ENCODE data around the gene CGGBP1.

CGGBP1 gene

DNA sequence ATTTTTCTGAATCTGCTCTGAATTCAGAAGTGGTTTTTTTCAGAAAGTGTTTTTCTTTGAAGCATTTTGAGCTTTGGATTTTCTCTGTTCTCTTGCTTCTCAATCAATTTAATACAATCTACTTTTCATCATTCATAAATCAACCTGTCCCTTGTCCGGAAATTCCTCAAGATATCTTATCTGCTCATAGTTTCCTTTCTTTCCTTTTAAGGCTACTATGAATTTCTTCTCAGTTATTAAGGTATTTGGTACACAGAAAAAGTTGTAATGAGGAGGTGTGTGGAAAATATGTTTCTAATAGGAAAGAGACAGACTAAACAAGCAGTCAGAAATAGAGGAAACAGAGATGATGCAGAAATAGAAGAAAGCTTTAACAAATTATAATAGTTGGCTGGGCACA, 14.4 kb downstream of the CGGBP1 start:
- no peak for TF ChIP-seq OSR1 (CRISPR knock-in tag; IDR thresholded peaks at IDR 0.05)
- TF ChIP-seq TOX (CRISPR knock-in tag; IDR thresholded peaks at IDR 0.05; ENCODE audit: borderline replicate concordance), result no peak
- no peak for TF ChIP-seq ZNF565 (CRISPR knock-in tag; conservative IDR thresholded peaks at IDR 0.05; ENCODE audit: low read depth)
- TF ChIP-seq RARB (CRISPR knock-in tag; IDR thresholded peaks at IDR 0.05), result no peak
- TF ChIP-seq ARNTL (CRISPR knock-in tag; IDR thresholded peaks at IDR 0.05; ENCODE audit: borderline replicate concordance, low read depth), result no peak
- no peak for TF ChIP-seq ESRRG (CRISPR knock-in tag; IDR thresholded peaks at IDR 0.05)
- no peak for TF ChIP-seq ZNF70 (CRISPR knock-in tag; IDR thresholded peaks at IDR 0.05)
- no peak for TF ChIP-seq CSDC2 (CRISPR knock-in tag; IDR thresholded peaks at IDR 0.05)
- TF ChIP-seq TCF4 (CRISPR knock-in tag; IDR thresholded peaks at IDR 0.05; ENCODE audit: borderline replicate concordance), result no peak
- no peak for TF ChIP-seq ZC3H10 (CRISPR knock-in tag; IDR thresholded peaks at IDR 0.05)
- TF ChIP-seq ZNF8 (CRISPR knock-in tag; IDR thresholded peaks at IDR 0.05), result no peak
- TF ChIP-seq ZFP3 (CRISPR knock-in tag; IDR thresholded peaks at IDR 0.05), result no peak
- TF ChIP-seq, protein P1, sequence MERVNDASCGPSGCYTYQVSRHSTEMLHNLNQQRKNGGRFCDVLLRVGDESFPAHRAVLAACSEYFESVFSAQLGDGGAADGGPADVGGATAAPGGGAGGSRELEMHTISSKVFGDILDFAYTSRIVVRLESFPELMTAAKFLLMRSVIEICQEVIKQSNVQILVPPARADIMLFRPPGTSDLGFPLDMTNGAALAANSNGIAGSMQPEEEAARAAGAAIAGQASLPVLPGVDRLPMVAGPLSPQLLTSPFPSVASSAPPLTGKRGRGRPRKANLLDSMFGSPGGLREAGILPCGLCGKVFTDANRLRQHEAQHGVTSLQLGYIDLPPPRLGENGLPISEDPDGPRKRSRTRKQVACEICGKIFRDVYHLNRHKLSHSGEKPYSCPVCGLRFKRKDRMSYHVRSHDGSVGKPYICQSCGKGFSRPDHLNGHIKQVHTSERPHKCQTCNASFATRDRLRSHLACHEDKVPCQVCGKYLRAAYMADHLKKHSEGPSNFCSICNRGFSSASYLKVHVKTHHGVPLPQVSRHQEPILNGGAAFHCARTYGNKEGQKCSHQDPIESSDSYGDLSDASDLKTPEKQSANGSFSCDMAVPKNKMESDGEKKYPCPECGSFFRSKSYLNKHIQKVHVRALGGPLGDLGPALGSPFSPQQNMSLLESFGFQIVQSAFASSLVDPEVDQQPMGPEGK (CRISPR knock-in tag; IDR thresholded peaks at IDR 0.05; ENCODE audit: borderline replicate concordance), result no peak
- TF ChIP-seq, protein P2, sequence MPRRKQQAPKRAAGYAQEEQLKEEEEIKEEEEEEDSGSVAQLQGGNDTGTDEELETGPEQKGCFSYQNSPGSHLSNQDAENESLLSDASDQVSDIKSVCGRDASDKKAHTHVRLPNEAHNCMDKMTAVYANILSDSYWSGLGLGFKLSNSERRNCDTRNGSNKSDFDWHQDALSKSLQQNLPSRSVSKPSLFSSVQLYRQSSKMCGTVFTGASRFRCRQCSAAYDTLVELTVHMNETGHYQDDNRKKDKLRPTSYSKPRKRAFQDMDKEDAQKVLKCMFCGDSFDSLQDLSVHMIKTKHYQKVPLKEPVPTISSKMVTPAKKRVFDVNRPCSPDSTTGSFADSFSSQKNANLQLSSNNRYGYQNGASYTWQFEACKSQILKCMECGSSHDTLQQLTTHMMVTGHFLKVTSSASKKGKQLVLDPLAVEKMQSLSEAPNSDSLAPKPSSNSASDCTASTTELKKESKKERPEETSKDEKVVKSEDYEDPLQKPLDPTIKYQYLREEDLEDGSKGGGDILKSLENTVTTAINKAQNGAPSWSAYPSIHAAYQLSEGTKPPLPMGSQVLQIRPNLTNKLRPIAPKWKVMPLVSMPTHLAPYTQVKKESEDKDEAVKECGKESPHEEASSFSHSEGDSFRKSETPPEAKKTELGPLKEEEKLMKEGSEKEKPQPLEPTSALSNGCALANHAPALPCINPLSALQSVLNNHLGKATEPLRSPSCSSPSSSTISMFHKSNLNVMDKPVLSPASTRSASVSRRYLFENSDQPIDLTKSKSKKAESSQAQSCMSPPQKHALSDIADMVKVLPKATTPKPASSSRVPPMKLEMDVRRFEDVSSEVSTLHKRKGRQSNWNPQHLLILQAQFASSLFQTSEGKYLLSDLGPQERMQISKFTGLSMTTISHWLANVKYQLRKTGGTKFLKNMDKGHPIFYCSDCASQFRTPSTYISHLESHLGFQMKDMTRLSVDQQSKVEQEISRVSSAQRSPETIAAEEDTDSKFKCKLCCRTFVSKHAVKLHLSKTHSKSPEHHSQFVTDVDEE (CRISPR knock-in tag; IDR thresholded peaks at IDR 0.05), result no peak
- TF ChIP-seq, protein P3, sequence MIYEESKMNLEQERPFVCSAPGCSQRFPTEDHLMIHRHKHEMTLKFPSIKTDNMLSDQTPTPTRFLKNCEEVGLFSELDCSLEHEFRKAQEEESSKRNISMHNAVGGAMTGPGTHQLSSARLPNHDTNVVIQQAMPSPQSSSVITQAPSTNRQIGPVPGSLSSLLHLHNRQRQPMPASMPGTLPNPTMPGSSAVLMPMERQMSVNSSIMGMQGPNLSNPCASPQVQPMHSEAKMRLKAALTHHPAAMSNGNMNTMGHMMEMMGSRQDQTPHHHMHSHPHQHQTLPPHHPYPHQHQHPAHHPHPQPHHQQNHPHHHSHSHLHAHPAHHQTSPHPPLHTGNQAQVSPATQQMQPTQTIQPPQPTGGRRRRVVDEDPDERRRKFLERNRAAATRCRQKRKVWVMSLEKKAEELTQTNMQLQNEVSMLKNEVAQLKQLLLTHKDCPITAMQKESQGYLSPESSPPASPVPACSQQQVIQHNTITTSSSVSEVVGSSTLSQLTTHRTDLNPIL (CRISPR knock-in tag; IDR thresholded peaks at IDR 0.05; ENCODE audit: low read depth), result no peak
- TF ChIP-seq ISL1 (CRISPR knock-in tag; IDR thresholded peaks at IDR 0.05), result no peak
- TF ChIP-seq SNAI2 (CRISPR knock-in tag; IDR thresholded peaks at IDR 0.05), result no peak
- no peak; the same call in 2 of the 3 replicates for ATAC-seq

DNA sequence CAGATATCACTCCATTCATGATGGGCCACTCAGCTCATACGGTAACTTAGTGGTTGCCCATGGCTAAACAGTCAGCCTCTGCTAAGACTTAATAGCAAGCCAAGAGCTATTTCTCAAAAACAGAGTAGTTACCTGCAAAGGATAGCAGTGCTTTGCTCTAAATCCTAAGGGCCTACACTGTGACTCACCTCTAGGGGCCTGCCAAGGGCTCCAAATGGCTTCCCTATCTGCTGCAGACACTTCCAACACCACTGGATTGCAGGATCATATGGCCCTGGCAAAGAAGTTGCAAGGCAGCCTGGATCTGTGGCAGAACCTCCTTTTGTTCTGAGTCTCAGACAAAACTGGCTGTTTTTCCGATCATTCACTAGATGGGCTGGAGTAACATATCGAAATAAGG, 17.8 kb downstream of the CGGBP1 start:
- ATAC-seq, result no peak

More for the DNA sequence above, 17.8 kb downstream of the CGGBP1 start:
- no peak for TF ChIP-seq ZFP3 (CRISPR knock-in tag; IDR thresholded peaks at IDR 0.05)
- no peak for TF ChIP-seq PPARA (CRISPR knock-in tag; IDR thresholded peaks at IDR 0.05; ENCODE audit: borderline replicate concordance)
- no peak for TF ChIP-seq OSR1 (CRISPR knock-in tag; IDR thresholded peaks at IDR 0.05)
- TF ChIP-seq ZC3H10 (CRISPR knock-in tag; IDR thresholded peaks at IDR 0.05), result no peak
- TF ChIP-seq ZNF70 (CRISPR knock-in tag; IDR thresholded peaks at IDR 0.05), result no peak
- TF ChIP-seq ARNTL (CRISPR knock-in tag; IDR thresholded peaks at IDR 0.05; ENCODE audit: borderline replicate concordance, low read depth), result no peak
- TF ChIP-seq CSDC2 (CRISPR knock-in tag; IDR thresholded peaks at IDR 0.05), result no peak
- TF ChIP-seq, protein P1 (CRISPR knock-in tag; IDR thresholded peaks at IDR 0.05; ENCODE audit: borderline replicate concordance), result no peak
- no peak for TF ChIP-seq BACH2 (CRISPR knock-in tag; IDR thresholded peaks at IDR 0.05; ENCODE audit: borderline replicate concordance)
- TF ChIP-seq SNAI2 (CRISPR knock-in tag; IDR thresholded peaks at IDR 0.05), result no peak
- TF ChIP-seq ZNF8 (CRISPR knock-in tag; IDR thresholded peaks at IDR 0.05), result no peak
- TF ChIP-seq, protein P3 (CRISPR knock-in tag; IDR thresholded peaks at IDR 0.05; ENCODE audit: low read depth), result no peak
- TF ChIP-seq ESRRG (CRISPR knock-in tag; IDR thresholded peaks at IDR 0.05), result no peak
- TF ChIP-seq GLIS3 (CRISPR knock-in tag; IDR thresholded peaks at IDR 0.05), result no peak
- no peak for TF ChIP-seq ZFP30 (CRISPR knock-in tag; IDR thresholded peaks at IDR 0.05)
- TF ChIP-seq TOX (CRISPR knock-in tag; IDR thresholded peaks at IDR 0.05; ENCODE audit: borderline replicate concordance), result no peak
- no peak for TF ChIP-seq RARB (CRISPR knock-in tag; IDR thresholded peaks at IDR 0.05)
- TF ChIP-seq TCF4 (CRISPR knock-in tag; IDR thresholded peaks at IDR 0.05; ENCODE audit: borderline replicate concordance), result no peak
